Measurements from ENCODE around the gene COMT. TPM values are rescaled to one million over a fixed set of nuclear protein-coding genes. Genes with fewer than 3 reads are reported as not detected.

Gene COMT
- total RNA-seq, 1 experiment from 2014 or later = 109 TPM

- H3K4me2 ChIP-seq (ENCODE audit: low read length) = no peak overlapping the region
Measured at GRCh38 chr22:19902245-19902715, 39.3 kb upstream of the COMT start.

More at GRCh38 chr22:19902245-19902715, 39.3 kb upstream of the COMT start:
- no peaks in the 10 kb centered on the region for H3K9me2 ChIP-seq (ENCODE audit: insufficient read depth)
- H3K27ac ChIP-seq (ENCODE audit: low read depth, low read length) = no peak overlapping the region
- no peak overlapping the region for H3K4me3 ChIP-seq (replicated peaks in 1 of 2; ENCODE audit: low read depth in 1 of 2, low read length in 2 of 2)
- DNase-seq (ENCODE audit: low read depth, low spot score) (no peak), ATAC-seq (no peak)
- H3K79me2 ChIP-seq (ENCODE audit: insufficient read depth, low read length) = no peaks in the 10 kb centered on the region
- no peaks in the 10 kb centered on the region for H3K36me3 ChIP-seq (ENCODE audit: control insufficient read depth in 1 of 2, insufficient read depth in 2 of 2, low read length in 2 of 2)
- no peaks in the 10 kb centered on the region for H3K9me3 ChIP-seq (ENCODE audit: control insufficient read depth in 1 of 2, insufficient read depth in 1 of 2, low read depth in 1 of 2, low read length in 2 of 2)
- ChIA-PET RAD21 (ENCODE audit: low non-redundant PET in 1 of 2, low total read pairs in 2 of 2, uncharacterized antibody in 2 of 2, unreplicated experiment in 2 of 2) (no interaction called here), POLR2A (no interaction called here), CTCF (interaction anchor here (1.5 kb wide), 1 partner anchor 172 kb away, joined by 6 read pairs; no protein-coding TSS in a partner anchor)
- H3K4me1 ChIP-seq (ENCODE audit: control insufficient read depth in 1 of 2, insufficient read depth in 2 of 2, low read length in 2 of 2) = 0 out of 4 replicates have a peak, but pooled peaks cover 0 to 1% of the 10 kb centered on the region in 2 experiments
- no TSS peak for BruUV-seq (replicated peaks)
- no peaks in the 10 kb centered on the region for H3K27me3 ChIP-seq (ENCODE audit: insufficient read depth, low read length)
- H2AFZ ChIP-seq (ENCODE audit: low read depth, low read length, poor library complexity, severe bottlenecking) = no peak overlapping the region
- no peak overlapping the region for H3K9ac ChIP-seq (ENCODE audit: low read length)
- intact Hi-C loops (cut with micrococcal nuclease) = no loop called here
- H4K20me1 ChIP-seq (ENCODE audit: insufficient read depth) = no peaks in the 10 kb centered on the region
- TF ChIP-seq EGR1 (IDR thresholded peaks at IDR 0.05; ENCODE audit: low read depth) (no peak), RAD21 (IDR thresholded peaks at IDR 0.05; ENCODE audit: low read depth) (no peak), ZNF274 (IDR thresholded peaks at IDR 0.05; ENCODE audit: low read depth, low read length) (no peak), POLR2AphosphoS5 (IDR thresholded peaks at IDR 0.05; ENCODE audit: low read depth, low read length) (no peak), YY1 (IDR thresholded peaks at IDR 0.05; ENCODE audit: extremely low read depth, insufficient replicate concordance, low read depth, low read length) (no peak), EZH2 (IDR thresholded peaks at IDR 0.05) (no peak), SP1 (IDR thresholded peaks at IDR 0.05; ENCODE audit: low read depth) (no peak), EZH2phosphoT487 (IDR thresholded peaks at IDR 0.05; ENCODE audit: borderline replicate concordance) (no peak), TCF7L2 (IDR thresholded peaks at IDR 0.05; ENCODE audit: borderline replicate concordance, extremely low read depth, insufficient read depth, insufficient read length) (no peak)
- TF ChIP-seq, protein P1, sequence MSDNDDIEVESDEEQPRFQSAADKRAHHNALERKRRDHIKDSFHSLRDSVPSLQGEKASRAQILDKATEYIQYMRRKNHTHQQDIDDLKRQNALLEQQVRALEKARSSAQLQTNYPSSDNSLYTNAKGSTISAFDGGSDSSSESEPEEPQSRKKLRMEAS (IDR thresholded peaks at IDR 0.05) = no peak
- TF ChIP-seq, protein P2, sequence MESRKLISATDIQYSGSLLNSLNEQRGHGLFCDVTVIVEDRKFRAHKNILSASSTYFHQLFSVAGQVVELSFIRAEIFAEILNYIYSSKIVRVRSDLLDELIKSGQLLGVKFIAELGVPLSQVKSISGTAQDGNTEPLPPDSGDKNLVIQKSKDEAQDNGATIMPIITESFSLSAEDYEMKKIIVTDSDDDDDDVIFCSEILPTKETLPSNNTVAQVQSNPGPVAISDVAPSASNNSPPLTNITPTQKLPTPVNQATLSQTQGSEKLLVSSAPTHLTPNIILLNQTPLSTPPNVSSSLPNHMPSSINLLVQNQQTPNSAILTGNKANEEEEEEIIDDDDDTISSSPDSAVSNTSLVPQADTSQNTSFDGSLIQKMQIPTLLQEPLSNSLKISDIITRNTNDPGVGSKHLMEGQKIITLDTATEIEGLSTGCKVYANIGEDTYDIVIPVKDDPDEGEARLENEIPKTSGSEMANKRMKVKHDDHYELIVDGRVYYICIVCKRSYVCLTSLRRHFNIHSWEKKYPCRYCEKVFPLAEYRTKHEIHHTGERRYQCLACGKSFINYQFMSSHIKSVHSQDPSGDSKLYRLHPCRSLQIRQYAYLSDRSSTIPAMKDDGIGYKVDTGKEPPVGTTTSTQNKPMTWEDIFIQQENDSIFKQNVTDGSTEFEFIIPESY (IDR thresholded peaks at IDR 0.05; ENCODE audit: extremely low read depth, insufficient replicate concordance, low read length) = no peak
